Testis (tissue), 2 donors: ENCODE measurements around the gene KIDINS220.

Experiments
- CTCF ChIP-seq, 3 experiments: fragments of 450-650 bp in 2 of 3; fragments of 200-600 bp in 1 of 3; sonication (generic) in 1 of 3; IDR thresholded peaks; one replicate each; pipeline ENCODE4 v1.5.1; 2016 to 2019; ENCODE audit warnings: antibody characterized with exemption in 3 of 3, mild to moderate bottlenecking in 2 of 3, moderate library complexity in 1 of 3
- POLR2A ChIP-seq: fragments of 450-650 bp; IDR thresholded peaks from one replicate; pipeline ENCODE4 v1.6.1; 2017; ENCODE audit warnings: antibody characterized with exemption, mild to moderate bottlenecking, moderate library complexity

GRCh38 chr2:8743261-8743660, 94.2 kb downstream of the KIDINS220 start:
- no peak for TF ChIP-seq CTCF (IDR thresholded peaks at IDR 0.05)
- no peak for TF ChIP-seq POLR2A
